IMR-90 (cell line): ENCODE results near the gene CDR2. TPM values are rescaled to one million over a fixed set of nuclear protein-coding genes. Genes with fewer than 3 reads are reported as not detected.

Experiments
- ATAC-seq: fragments of 200-7000 bp; cut with Tn5 transposase; 2 replicates; pipeline ENCODE4 v1.9.1; 2020; ENCODE audit warnings: low read depth, mild to moderate bottlenecking, moderate library complexity
- BruUV-seq: library from RNA; stranded (reverse); fragments of 400-500 nt; replicated peaks from 2 replicates; lab custom pipeline; 2021; lab: Mats Ljungman, UMichigan
- CTCF ChIA-PET: fragments of 300-600 bp; formaldehyde crosslinking; extraction: SDS; loops from one replicate; lab custom pipeline; 2021; ENCODE audit warnings: antibody characterized with exemption; lab: Yijun Ruan, JAX
- POLR2A ChIA-PET: fragments of 300-600 bp; sonication (Branson Sonifier 250); formaldehyde crosslinking; loops from one replicate; lab custom pipeline; 2022; ENCODE audit warnings: antibody characterized with exemption; ENCODE audit not compliant: unreplicated experiment; lab: Charles Lee
- DNase-seq: peaks from one replicate; pipeline ENCODE4 v3.0.0; 2013
- H2AFZ ChIP-seq: replicated peaks from 2 replicates; pipeline ENCODE3; 2013; ENCODE audit warnings: low read length, mild to moderate bottlenecking; ENCODE audit not compliant: poor library complexity
- H2AK5ac ChIP-seq: 2 replicates; pipeline ENCODE4 v1.6.1; 2013; ENCODE audit warnings: low read depth, low read length, inconsistent platforms
- H2AK9ac ChIP-seq: replicated peaks from 2 replicates; pipeline ENCODE3; 2013; ENCODE audit warnings: mild to moderate bottlenecking, low read depth, low read length, moderate library complexity; ENCODE audit not compliant: poor library complexity
- H2BK120ac ChIP-seq: 2 replicates; pipeline ENCODE4 v1.6.1; 2013; ENCODE audit warnings: low read depth, low read length, inconsistent platforms
- H2BK15ac ChIP-seq: 3 replicates; pipeline ENCODE4 v1.6.1; 2013; ENCODE audit warnings: low read depth, low read length, inconsistent platforms
- H2BK20ac ChIP-seq: 2 replicates; pipeline ENCODE4 v1.6.1; 2013; ENCODE audit warnings: low read depth, mild to moderate bottlenecking, inconsistent platforms, low read length, moderate library complexity
- H2BK5ac ChIP-seq: 2 replicates; pipeline ENCODE4 v1.6.1; 2013; ENCODE audit warnings: mild to moderate bottlenecking, low read depth, low read length, inconsistent platforms; ENCODE audit not compliant: poor library complexity, severe bottlenecking
- H3K14ac ChIP-seq: replicated peaks from 2 replicates; pipeline ENCODE4 v1.6.1; 2013; ENCODE audit warnings: low read depth, low read length, inconsistent platforms
- H3K18ac ChIP-seq: 2 replicates; pipeline ENCODE4 v1.6.1; 2013; ENCODE audit warnings: low read depth, low read length, control low read depth
- H3K23ac ChIP-seq: 2 replicates; pipeline ENCODE4 v1.6.1; 2013; ENCODE audit warnings: low read depth, low read length, inconsistent platforms
- H3K27ac ChIP-seq: 2 replicates; pipeline ENCODE4 v1.5.1; 2013; ENCODE audit warnings: mild to moderate bottlenecking, control low read depth, low read length; ENCODE audit not compliant: insufficient read depth
- H3K27me3 ChIP-seq: 2 replicates; pipeline ENCODE4 v1.6.1; 2013; ENCODE audit warnings: low read length; ENCODE audit not compliant: control insufficient read depth, insufficient read depth
- H3K36me3 ChIP-seq: 2 replicates; pipeline ENCODE4 v1.6.1; 2013; ENCODE audit warnings: low read length, mixed read lengths; ENCODE audit not compliant: control insufficient read depth, insufficient read depth
- H3K4ac ChIP-seq: 2 replicates; pipeline ENCODE4 v1.6.1; 2013; ENCODE audit warnings: low read depth, low read length, inconsistent platforms
- H3K4me1 ChIP-seq: 2 replicates; pipeline ENCODE4 v1.6.1; 2013; ENCODE audit warnings: low read length, mixed read lengths; ENCODE audit not compliant: control insufficient read depth, insufficient read depth
- H3K4me2 ChIP-seq: 2 replicates; pipeline ENCODE4 v1.6.1; 2013; ENCODE audit warnings: low read depth, mild to moderate bottlenecking, control low read depth, low read length, moderate library complexity
- H3K4me3 ChIP-seq: 2 replicates; pipeline ENCODE4 v1.5.1; 2013; ENCODE audit warnings: low read depth, mild to moderate bottlenecking, control low read depth, low read length, moderate library complexity; ENCODE audit not compliant: insufficient read depth
- H3K56ac ChIP-seq: 2 replicates; pipeline ENCODE4 v1.6.1; 2013; ENCODE audit warnings: low read length, inconsistent platforms; ENCODE audit not compliant: insufficient read depth; ENCODE audit errors: extremely low read depth
- H3K79me1 ChIP-seq, 2 experiments: 2 replicates each; pipeline ENCODE4 v1.6.1; 2013; ENCODE audit warnings: low read length in 2 of 2, inconsistent platforms in 1 of 2, low read depth in 1 of 2
- H3K9ac ChIP-seq: 2 replicates; pipeline ENCODE4 v1.6.1; 2013; ENCODE audit warnings: low read depth, low read length, control low read depth
- H3K9me1 ChIP-seq: 2 replicates; pipeline ENCODE4 v1.6.1; 2013; ENCODE audit warnings: low read length, inconsistent platforms; ENCODE audit not compliant: insufficient read depth
- H3K9me3 ChIP-seq: 2 replicates; pipeline ENCODE4 v1.6.1; 2013; ENCODE audit warnings: low read length; ENCODE audit not compliant: control insufficient read depth, insufficient read depth
- H4K20me1 ChIP-seq: 2 replicates; pipeline ENCODE4 v1.6.1; 2013; ENCODE audit warnings: low read length, inconsistent platforms; ENCODE audit not compliant: insufficient read depth
- H4K5ac ChIP-seq: 2 replicates; pipeline ENCODE4 v1.6.1; 2013; ENCODE audit warnings: mild to moderate bottlenecking, low read depth, low read length, control low read depth
- H4K8ac ChIP-seq, 2 experiments: 2 replicates each; pipeline ENCODE4 v1.6.1; 2013; ENCODE audit warnings: low read depth in 2 of 2, low read length in 2 of 2, control low read depth in 1 of 2, inconsistent platforms in 1 of 2
- H4K91ac ChIP-seq: 2 replicates; pipeline ENCODE4 v1.6.1; 2013; ENCODE audit warnings: low read depth, low read length, inconsistent platforms; ENCODE audit not compliant: insufficient read depth
- BHLHE40 ChIP-seq: fragments of 150-350 bp; IDR thresholded peaks from 2 replicates; pipeline ENCODE4 v1.6.1; 2016; ENCODE audit warnings: mild to moderate bottlenecking, low read depth, low read length
- CEBPB ChIP-seq: IDR thresholded peaks from 2 replicates; pipeline ENCODE4 v1.6.1; 2012; ENCODE audit warnings: low read depth, low read length, improper control_type of control experiment
- CHD1 ChIP-seq: IDR thresholded peaks from 2 replicates; pipeline ENCODE4 v1.6.1; 2012; ENCODE audit warnings: low read depth, low read length, improper control_type of control experiment
- CTCF ChIP-seq: conservative IDR thresholded peaks from 2 replicates; pipeline ENCODE4 v1.5.1; 2012; ENCODE audit warnings: mild to moderate bottlenecking, low read depth, low read length, improper control_type of control experiment
- ELK1 ChIP-seq: fragments of 150-350 bp; IDR thresholded peaks from 2 replicates; pipeline ENCODE4 v1.6.1; 2016; ENCODE audit warnings: low read depth, mild to moderate bottlenecking, low read length, moderate library complexity, borderline replicate concordance
- FOS ChIP-seq: fragments of 150-350 bp; IDR thresholded peaks from 2 replicates; pipeline ENCODE4 v1.6.1; 2016; ENCODE audit warnings: low read depth, low read length
- MAFK ChIP-seq: IDR thresholded peaks from 2 replicates; pipeline ENCODE4 v1.6.1; 2012; ENCODE audit warnings: low read depth, low read length, improper control_type of control experiment
- MAZ ChIP-seq: IDR thresholded peaks from 2 replicates; pipeline ENCODE4 v1.6.1; 2012; ENCODE audit warnings: low read depth, mild to moderate bottlenecking, low read length, improper control_type of control experiment, moderate library complexity, borderline replicate concordance
- MXI1 ChIP-seq: IDR thresholded peaks from 2 replicates; pipeline ENCODE4 v1.6.1; 2012; ENCODE audit warnings: low read depth, mild to moderate bottlenecking, low read length, moderate library complexity, borderline replicate concordance
- NFE2L2 ChIP-seq: fragments of 150-350 bp; IDR thresholded peaks from 2 replicates; pipeline ENCODE4 v1.6.1; 2016; ENCODE audit warnings: low read depth, mild to moderate bottlenecking, low read length
- POLR2A ChIP-seq: IDR thresholded peaks from 2 replicates; pipeline ENCODE4 v1.6.1; 2012; ENCODE audit warnings: mild to moderate bottlenecking, low read depth, low read length
- RAD21 ChIP-seq: IDR thresholded peaks from 2 replicates; pipeline ENCODE4 v1.6.1; 2012; ENCODE audit warnings: low read length, improper control_type of control experiment
- RCOR1 ChIP-seq: IDR thresholded peaks from 2 replicates; pipeline ENCODE4 v1.6.1; 2012; ENCODE audit warnings: mild to moderate bottlenecking, low read length, improper control_type of control experiment; ENCODE audit not compliant: insufficient replicate concordance
- RFX5 ChIP-seq: IDR thresholded peaks from 2 replicates; pipeline ENCODE4 v1.8.0; 2012; ENCODE audit warnings: low read depth, mild to moderate bottlenecking, low read length, moderate library complexity
- SMC3 ChIP-seq: fragments of 150-350 bp; IDR thresholded peaks from 2 replicates; pipeline ENCODE4 v1.6.1; 2016; ENCODE audit warnings: low read depth, mild to moderate bottlenecking, antibody characterized with exemption, low read length, moderate library complexity
- USF2 ChIP-seq: fragments of 150-350 bp; IDR thresholded peaks from 2 replicates; pipeline ENCODE4 v1.6.1; 2017; ENCODE audit warnings: mild to moderate bottlenecking, antibody characterized with exemption, low read length, low read depth
- WGBS, 2 experiments: methylation state at CpG; one replicate each; pipeline versions ENCODE4 v1.1.5 to v1.1.7; 2013; ENCODE audit warnings: missing lambda C conversion rate in 2 of 2; ENCODE audit not compliant: insufficient read length in 1 of 2; ENCODE audit errors: extremely low coverage in 2 of 2; 5-methylcytosine and 5-hydroxymethylcytosine counted together
- dilution Hi-C: fragments of 300-500 bp; cut with HindIII; formaldehyde crosslinking; loops from one replicate; pipeline ENCODE4 v1.14.3; 2018; ENCODE audit warnings: low sequenced_read_pairs; ENCODE audit not compliant: unreplicated experiment
- in situ Hi-C: fragments of 300-500 bp; cut with MboI; formaldehyde crosslinking; loops from 3 replicates; pipeline ENCODE4 v1.14.3; 2019; ENCODE audit warnings: low sequenced_read_pairs, inconsistent platforms, mixed read lengths
- intact Hi-C: fragments of 100-400 bp; cut with micrococcal nuclease; formaldehyde crosslinking; loops from 2 replicates; pipeline ENCODE4 v1.10.0; 2022
- polyA plus RNA-seq, 3 experiments: library from polyadenylated mRNA; depleted of rRNA; stranded (reverse); fragments of >200 nt; gene quantifications; 2 replicates each; pipeline ENCODE4 v1.2.3, GENCODE V29; 2012; ENCODE audit warnings: low replicate concordance in 1 of 3
- total RNA-seq: library from RNA; depleted of rRNA; stranded (reverse); fragments of >200 nt; gene quantifications from 2 replicates; pipeline ENCODE4 v1.2.3, GENCODE V29; 2012

The CDR2 gene
- total and polyA plus RNA-seq, 2 of the 4 experiments (the other 2 are of a cell fraction) = 37.7 to 48.4 TPM

- ATAC-seq (no peak), DNase-seq (no peak)
- TF ChIP-seq MAZ (no peak), RCOR1 (no peak), USF2 (no peak), SMC3 (no peak), POLR2A (no peak), MAFK (no peak), CHD1 (no peak), ELK1 (no peak), NFE2L2 (no peak), RAD21 (no peak), CTCF (no peak), CEBPB (no peak), BHLHE40 (no peak), RFX5 (no peak), FOS (no peak), MXI1 (no peak)
- ChIA-PET CTCF (no interaction called here), POLR2A (interaction anchor here (0.6 kb wide), 1 partner anchor 14 kb away, joined by 3 read pairs; no protein-coding TSS in a partner anchor)
- Histone ChIP-seq H4K8ac (no peak overlapping the region), H3K9ac (no peak overlapping the region), H2BK15ac (no peak overlapping the region), H2AK9ac (no peak overlapping the region), H3K27me3 (no peaks in the 10 kb centered on the region), H3K23ac (no peak overlapping the region), H3K9me3 (no peaks in the 10 kb centered on the region), H4K5ac (no peak overlapping the region), H3K4me2 (no peak overlapping the region), H2AK5ac (0 out of 2 replicates have a peak overlapping the region, but pooled peaks have one; percentile 12), H2BK5ac (no peak overlapping the region), H2AFZ (no peak overlapping the region), H3K4me1 (peaks cover 15% of the 10 kb centered on the region), H3K9me1 (peaks cover 3% of the 10 kb centered on the region), H3K56ac (no peak overlapping the region), H2BK20ac (no peak overlapping the region; the same call in 1 of the 2 replicates), H3K14ac (0 out of 2 replicates have a peak overlapping the region, but pooled peaks have one; percentile 19), H3K4ac (peak overlapping the region; percentile 52), H3K4me3 (no peak overlapping the region), H3K79me1 (peaks cover 0 to 3% of the 10 kb centered on the region in 2 experiments; a peak in 1 of 4 replicates), H3K18ac (no peak overlapping the region; the same call in 1 of the 2 replicates), H2BK120ac (no peak overlapping the region), H4K91ac (no peak overlapping the region), H3K36me3 (no peaks in the 10 kb centered on the region), H4K20me1 (no peaks in the 10 kb centered on the region), H3K27ac (no peak overlapping the region)
- intact Hi-C loops = loop anchor here (2.0 kb wide), 1 partner anchor 17 kb away; no protein-coding TSS in a partner anchor
- no TSS peak for BruUV-seq
- no CpG with 5 or more reads among the region's 3 CpGs for WGBS, 2 experiments
- in situ Hi-C loops = no loop called here
- dilution Hi-C loops = no loop called here
Observed at GRCh38 chr16:22383827-22384226, 9.4 kb upstream of the CDR2 start.
